H1 (cell line): ENCODE measurements around the gene LGALS9. TPM values are rescaled to one million over a fixed set of nuclear protein-coding genes. Genes with fewer than 3 reads are reported as not detected.
"Not testable (repeated sequence)": the region's sequence is repeated elsewhere in the genome, so short reads cannot be mapped to it uniquely, and the experiment has no call there.

Experiments
- CTCF ChIA-PET: fragments of 300-600 bp; sonication (Branson Sonifier 250); formaldehyde crosslinking; loops from one replicate; lab custom pipeline; 2021; ENCODE audit not compliant: partially characterized antibody; lab: Charles Lee
- POLR2A ChIA-PET: fragments of 300-600 bp; sonication (Branson Sonifier 250); formaldehyde crosslinking; loops from one replicate; lab custom pipeline; 2021; ENCODE audit warnings: inconsistent platforms; ENCODE audit not compliant: partially characterized antibody; lab: Charles Lee
- DNase-seq, 2 experiments: peaks; one replicate each; pipeline versions ENCODE4 v3.0.0 to v3.0.0-alpha.2; 2010 to 2022; ENCODE audit warnings: low spot score in 2 of 2, low read depth in 1 of 2, mixed read lengths in 1 of 2
- FAIRE-seq: peaks from 2 replicates; lab custom pipeline; 2011; peaks lifted over from hg19 to GRCh38; lab: Jason Lieb, UNC
- H2AFZ ChIP-seq: 2 replicates; pipeline ENCODE4 v1.8.1; 2012; ENCODE audit warnings: low read length, inconsistent platforms
- H2AK5ac ChIP-seq: 2 replicates; pipeline ENCODE4 v1.6.1; 2013; ENCODE audit warnings: low read depth, low read length
- H2BK120ac ChIP-seq: replicated peaks from 2 replicates; pipeline ENCODE3; 2013; ENCODE audit warnings: low read depth, low read length, inconsistent platforms
- H2BK12ac ChIP-seq: 2 replicates; pipeline ENCODE4 v1.6.1; 2013; ENCODE audit warnings: low read depth, low read length
- H2BK15ac ChIP-seq: 2 replicates; pipeline ENCODE4 v1.6.1; 2013; ENCODE audit warnings: low read length
- H2BK20ac ChIP-seq: 2 replicates; pipeline ENCODE4 v1.6.1; 2013; ENCODE audit warnings: low read length
- H2BK5ac ChIP-seq: 2 replicates; pipeline ENCODE4 v1.6.1; 2013; ENCODE audit warnings: low read depth, low read length
- H3K14ac ChIP-seq: 2 replicates; pipeline ENCODE4 v1.6.1; 2013; ENCODE audit warnings: inconsistent platforms; ENCODE audit not compliant: insufficient read length
- H3K18ac ChIP-seq: 2 replicates; pipeline ENCODE4 v1.6.1; 2013; ENCODE audit warnings: low read length; ENCODE audit errors: extremely low read depth
- H3K23ac ChIP-seq: 2 replicates; pipeline ENCODE4 v1.6.1; 2013; ENCODE audit warnings: inconsistent platforms; ENCODE audit not compliant: insufficient read length
- H3K23me2 ChIP-seq: 2 replicates; pipeline ENCODE4 v1.6.1; 2013; ENCODE audit warnings: low read depth, low read length
- H3K27ac ChIP-seq: 2 replicates; pipeline ENCODE4 v1.6.1; 2011; ENCODE audit warnings: low read depth, low read length, inconsistent platforms
- H3K27me3 ChIP-seq, 4 experiments: replicated peaks in 1 of 4; 1 replicate in 1 of 4; 2 replicates in 3 of 4; pipeline versions ENCODE4 v1.6.1 to v1.8.1; 2011 to 2013; ENCODE audit warnings: low read length in 3 of 4, mild to moderate bottlenecking in 3 of 4, inconsistent platforms in 2 of 4, mixed read lengths in 2 of 4, moderate library complexity in 1 of 4; ENCODE audit not compliant: control insufficient read depth in 3 of 4, insufficient read depth in 3 of 4; ENCODE audit errors: extremely low read depth in 1 of 4
- H3K36me3 ChIP-seq, 4 experiments: 2 replicates each; pipeline versions ENCODE4 v1.6.1 to v1.8.1; 2011 to 2013; ENCODE audit warnings: mild to moderate bottlenecking in 4 of 4, low read length in 3 of 4, moderate library complexity in 2 of 4, control low read depth in 1 of 4, inconsistent platforms in 1 of 4; ENCODE audit not compliant: insufficient read depth in 4 of 4, control insufficient read depth in 2 of 4
- H3K4ac ChIP-seq: replicated peaks from 2 replicates; pipeline ENCODE3; 2013; ENCODE audit warnings: low read length, low read depth, mixed read lengths, inconsistent platforms; ENCODE audit not compliant: insufficient read length
- H3K4me1 ChIP-seq, 4 experiments: replicated peaks in 1 of 4; 1 replicate in 1 of 4; 2 replicates in 3 of 4; pipeline versions ENCODE4 v1.6.1 to v1.8.1; 2011 to 2013; ENCODE audit warnings: low read length in 3 of 4, inconsistent platforms in 2 of 4, mixed read lengths in 1 of 4; ENCODE audit not compliant: insufficient read depth in 4 of 4, control insufficient read depth in 3 of 4
- H3K4me2 ChIP-seq, 2 experiments: 2 replicates each; pipeline versions ENCODE4 v1.6.1 to v1.8.1; 2011 to 2013; ENCODE audit warnings: low read depth in 2 of 2, low read length in 2 of 2, control low read depth in 1 of 2, inconsistent platforms in 1 of 2, mild to moderate bottlenecking in 1 of 2; ENCODE audit not compliant: insufficient read depth in 1 of 2
- H3K4me3 ChIP-seq, 4 experiments: fragments of 200-600, 300-600 bp in 1 of 4; sonication (generic), shearing (Covaris generic), sonication (Bioruptor Twin) in 1 of 4; 2 replicates each; pipeline versions ENCODE4 v1.5.1 to v1.8.1; 2011 to 2016; ENCODE audit warnings: low read length in 4 of 4, low read depth in 3 of 4, control low read depth in 2 of 4, inconsistent platforms in 2 of 4, mild to moderate bottlenecking in 2 of 4, mixed read lengths in 1 of 4, moderate library complexity in 1 of 4; ENCODE audit not compliant: insufficient read depth in 2 of 4; ENCODE audit errors: extremely low read depth in 1 of 4
- H3K56ac ChIP-seq: replicated peaks from 2 replicates; pipeline ENCODE3; 2013; ENCODE audit warnings: low read depth, mild to moderate bottlenecking, mixed read lengths, low read length, inconsistent platforms; ENCODE audit not compliant: insufficient read length
- H3K79me1 ChIP-seq: 2 replicates; pipeline ENCODE4 v1.6.1; 2013; ENCODE audit warnings: low read depth, low read length, control low read depth
- H3K79me2 ChIP-seq, 2 experiments: 2 replicates each; pipeline versions ENCODE4 v1.6.1 to v1.8.1; 2012 to 2013; ENCODE audit warnings: low read length in 2 of 2, mild to moderate bottlenecking in 2 of 2, inconsistent platforms in 1 of 2; ENCODE audit not compliant: insufficient read depth in 2 of 2, control insufficient read depth in 1 of 2
- H3K9ac ChIP-seq, 4 experiments: replicated peaks in 1 of 4; 1 replicate in 1 of 4; 2 replicates in 3 of 4; pipeline versions ENCODE4 v1.6.1 to v1.8.1; 2011 to 2013; ENCODE audit warnings: low read depth in 3 of 4, low read length in 3 of 4, control low read depth in 2 of 4, mild to moderate bottlenecking in 2 of 4, moderate library complexity in 2 of 4, inconsistent platforms in 1 of 4; ENCODE audit errors: extremely low read depth in 1 of 4
- H3K9me3 ChIP-seq, 2 experiments: 2 replicates each; pipeline versions ENCODE4 v1.6.1 to v1.8.1; 2012 to 2013; ENCODE audit warnings: mild to moderate bottlenecking in 2 of 2, moderate library complexity in 2 of 2, control low read depth in 1 of 2, inconsistent platforms in 1 of 2, low read depth in 1 of 2, low read length in 1 of 2, mixed read lengths in 1 of 2; ENCODE audit not compliant: insufficient read depth in 2 of 2
- H4K20me1 ChIP-seq, 2 experiments: replicated peaks in 1 of 2; 2 replicates each; pipeline versions ENCODE3 to v1.8.1; 2011 to 2013; ENCODE audit warnings: inconsistent platforms in 2 of 2, low read length in 2 of 2, mild to moderate bottlenecking in 1 of 2; ENCODE audit not compliant: insufficient read depth in 2 of 2, control insufficient read depth in 1 of 2
- H4K5ac ChIP-seq: 2 replicates; pipeline ENCODE4 v1.6.1; 2013; ENCODE audit warnings: low read length, low read depth, mixed read lengths, inconsistent platforms; ENCODE audit not compliant: insufficient read length
- H4K8ac ChIP-seq: 2 replicates; pipeline ENCODE4 v1.8.0; 2013; ENCODE audit warnings: mild to moderate bottlenecking, moderate library complexity, low read length, inconsistent platforms; ENCODE audit not compliant: insufficient read depth; ENCODE audit errors: extremely low read depth
- H4K91ac ChIP-seq: replicated peaks from 2 replicates; pipeline ENCODE3; 2013; ENCODE audit warnings: low read length, mixed read lengths, inconsistent platforms; ENCODE audit not compliant: insufficient read length
- CEBPB ChIP-seq: IDR thresholded peaks from 2 replicates; pipeline ENCODE4 v1.6.1; 2012; ENCODE audit warnings: low read depth, low read length
- EP300 ChIP-seq, 2 experiments: IDR thresholded peaks; 1 replicate in 1 of 2; 2 replicates in 1 of 2; pipeline ENCODE4 v1.6.1; 2011 to 2012; ENCODE audit warnings: low read depth in 2 of 2, low read length in 2 of 2, mild to moderate bottlenecking in 2 of 2, borderline replicate concordance in 1 of 2, inconsistent platforms in 1 of 2, moderate library complexity in 1 of 2
- WGBS, 2 experiments: shearing (Covaris generic) in 1 of 2; methylation state at CpG; one replicate each; pipeline versions ENCODE4 v1.1.6 to v1.1.7; 2013 to 2015; ENCODE audit warnings: low lambda C conversion rate in 2 of 2, mixed read lengths in 2 of 2, inconsistent platforms in 1 of 2, low coverage in 1 of 2, missing lambda C conversion rate in 1 of 2; ENCODE audit not compliant: insufficient replicate concordance in 2 of 2, insufficient coverage in 1 of 2, insufficient read length in 1 of 2; ENCODE audit errors: extremely low coverage in 1 of 2, missing lambda C conversion rate in 1 of 2; 5-methylcytosine and 5-hydroxymethylcytosine counted together
- polyA plus RNA-seq, 7 experiments: library from polyadenylated mRNA; depleted of rRNA in 3 of 7; stranded (reverse) in 5 of 7; unstranded in 2 of 7; fragments of >200 nt in 5 of 7; fragments of 200-250 nt in 2 of 7; gene quantifications; 1 replicate in 5 of 7; 2 replicates in 1 of 7; 4 replicates in 1 of 7; pipeline versions ENCODE4 v1.2.1 to v1.2.3, GENCODE V29; 2011 to 2013; ENCODE audit warnings: missing spikeins in 2 of 7, mixed read lengths in 2 of 7
- small RNA-seq: library from polyadenylated mRNA; stranded (forward); fragments of <200 nt; extraction: miRNeasy Mini kit (QIAGEN cat#:217004); gene quantifications from one replicate; pipeline ENCODE3, GENCODE V24; 2013; ENCODE audit not compliant: insufficient read depth
- total RNA-seq: library from RNA; stranded (reverse); fragmentation: NEBNext Ultra II Directional; extraction: Animal tissue kit (Norgen Biotek cat#: 25700); gene quantifications from 2 replicates; pipeline ENCODE4 v1.2.1, GENCODE V29; 2021

LGALS9 gene
- total and polyA plus RNA-seq, 2 of the 8 experiments (the other 6 are each of a cell fraction or from before 2014, with no cell fraction given): 0.95 to 1.7 TPM

GRCh38 chr17:27695254-27695814, 64.3 kb downstream of the LGALS9 start:
- H2BK15ac ChIP-seq, DNase-seq, CTCF ChIA-PET: not testable (repeated sequence)

More at GRCh38 chr17:27695254-27695814, 64.3 kb downstream of the LGALS9 start:
- H3K4me3 ChIP-seq, H3K4ac ChIP-seq, H4K91ac ChIP-seq, H2AK5ac ChIP-seq, H3K27me3 ChIP-seq, H2BK12ac ChIP-seq, H3K4me1 ChIP-seq, H3K18ac ChIP-seq, H3K23ac ChIP-seq, H2BK20ac ChIP-seq, H4K8ac ChIP-seq, H4K5ac ChIP-seq, H3K14ac ChIP-seq, H2BK5ac ChIP-seq, H2AFZ ChIP-seq, H4K20me1 ChIP-seq, H3K79me2 ChIP-seq, FAIRE-seq, H3K27ac ChIP-seq, H3K4me2 ChIP-seq, H2BK120ac ChIP-seq, H3K23me2 ChIP-seq, H3K9ac ChIP-seq, H3K79me1 ChIP-seq, POLR2A ChIA-PET, H3K36me3 ChIP-seq, H3K56ac ChIP-seq: not testable (repeated sequence)
- H3K9me3 ChIP-seq: peaks cover 18 to 19% of the 10 kb centered on the region in 2 experiments
- WGBS, 2 experiments: 96% methylated on average over 2 of the region's 2 CpGs; no CpG with 5 or more reads in 1 of the 2 experiments
- TF ChIP-seq EP300 (IDR thresholded peaks at IDR 0.05; ENCODE audit: borderline replicate concordance in 1 of 2, low read depth in 2 of 2, low read length in 2 of 2) (peak in 1 of 2 experiments; percentile 96; a peak in 1 of 3 replicates), CEBPB (0 out of 2 replicates have a peak, but pooled peaks have one; percentile 3)

Small RNAs within 50 kb of the gene (small RNA-seq; reads per million reads assigned to genes)
- gene AC015688.1: not detected
- gene AC015688.2: not detected
- not detected for gene AC015688.5
- not detected for gene CPDP1

Other genes starting within 250 kb of the LGALS9 start
- gene KSR1, start 174.7 kb upstream of the LGALS9 start, total RNA-seq: 33.9 and 34.7 TPM in 2 replicates
- gene KSR1, start 174.7 kb upstream of the LGALS9 start, polyA plus RNA-seq (2011; rRNA removed): 14.1 and 26.8 TPM in 2 replicates
- 1.8 and 1.9 TPM in 2 replicates for gene NOS2, start 169.3 kb downstream of the LGALS9 start, total RNA-seq
- gene NOS2, start 169.3 kb downstream of the LGALS9 start, polyA plus RNA-seq (2011; rRNA removed): 1.0 and 1.6 TPM in 2 replicates